ENCODE results near the gene GALNT10.

DNA sequence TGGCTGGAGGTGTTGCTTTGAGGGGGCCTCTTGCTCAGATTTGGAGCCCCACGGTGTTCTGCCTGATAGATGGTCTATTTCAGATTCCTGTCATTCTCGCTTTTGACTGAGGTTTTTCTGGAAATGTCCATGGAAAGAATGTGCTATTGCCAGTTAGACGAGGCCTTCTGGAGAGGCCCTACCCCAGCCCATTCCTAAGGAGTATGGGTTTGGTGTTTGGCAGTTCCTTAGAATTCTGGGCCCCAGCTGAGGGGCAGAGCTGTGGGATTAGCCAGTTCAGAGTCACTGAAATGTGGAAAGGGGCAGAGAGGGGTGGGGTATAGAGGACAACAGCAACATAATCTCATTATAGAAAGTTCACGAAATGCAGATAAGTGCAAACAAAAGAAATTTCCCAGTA, 50.5 kb downstream of the GALNT10 start:
- TF ChIP-seq, protein P1, sequence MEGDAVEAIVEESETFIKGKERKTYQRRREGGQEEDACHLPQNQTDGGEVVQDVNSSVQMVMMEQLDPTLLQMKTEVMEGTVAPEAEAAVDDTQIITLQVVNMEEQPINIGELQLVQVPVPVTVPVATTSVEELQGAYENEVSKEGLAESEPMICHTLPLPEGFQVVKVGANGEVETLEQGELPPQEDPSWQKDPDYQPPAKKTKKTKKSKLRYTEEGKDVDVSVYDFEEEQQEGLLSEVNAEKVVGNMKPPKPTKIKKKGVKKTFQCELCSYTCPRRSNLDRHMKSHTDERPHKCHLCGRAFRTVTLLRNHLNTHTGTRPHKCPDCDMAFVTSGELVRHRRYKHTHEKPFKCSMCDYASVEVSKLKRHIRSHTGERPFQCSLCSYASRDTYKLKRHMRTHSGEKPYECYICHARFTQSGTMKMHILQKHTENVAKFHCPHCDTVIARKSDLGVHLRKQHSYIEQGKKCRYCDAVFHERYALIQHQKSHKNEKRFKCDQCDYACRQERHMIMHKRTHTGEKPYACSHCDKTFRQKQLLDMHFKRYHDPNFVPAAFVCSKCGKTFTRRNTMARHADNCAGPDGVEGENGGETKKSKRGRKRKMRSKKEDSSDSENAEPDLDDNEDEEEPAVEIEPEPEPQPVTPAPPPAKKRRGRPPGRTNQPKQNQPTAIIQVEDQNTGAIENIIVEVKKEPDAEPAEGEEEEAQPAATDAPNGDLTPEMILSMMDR (IDR thresholded peaks at IDR 0.05) = no peak
- no peak for TF ChIP-seq EZH2 (IDR thresholded peaks at IDR 0.05)
- no peak for TF ChIP-seq EZH2phosphoT487 (IDR thresholded peaks at IDR 0.05)
